Activated CD4-positive, alpha-beta memory T cell treated with anti-CD3 and anti-CD28 coated beads, Interleukin-2, amount 10 ng/mL, durations not matched to agents 7 days and 5 days (primary cell): ENCODE measurements around the gene SASH1. TPM values are rescaled to one million over a fixed set of nuclear protein-coding genes. Genes with fewer than 3 reads are reported as not detected.

Experiments used
- CTCF ChIA-PET: fragments of 350-600 bp; sonication (Branson Sonifier 250); formaldehyde crosslinking; loops from one replicate; lab custom pipeline; 2021; ENCODE audit warnings: antibody characterized with exemption, inconsistent platforms; lab: Charles Lee
- POLR2A ChIA-PET: fragments of 350-600 bp; sonication (Branson Sonifier 250); formaldehyde crosslinking; loops from one replicate; lab custom pipeline; 2021; ENCODE audit warnings: antibody characterized with exemption; lab: Charles Lee
- DNase-seq: peaks from one replicate; pipeline ENCODE4 v3.0.0-alpha.2; 2020
- H3K27ac Mint-ChIP-seq: one replicate; pipeline ENCODE4 v1.8.0; 2021; ENCODE audit warnings: mild to moderate bottlenecking, mixed read lengths
- H3K27me3 Mint-ChIP-seq: one replicate; pipeline ENCODE4 v1.8.0; 2021; ENCODE audit warnings: mixed read lengths
- H3K36me3 Mint-ChIP-seq: one replicate; pipeline ENCODE4 v1.8.0; 2021; ENCODE audit warnings: low read depth, mixed read lengths
- H3K4me1 Mint-ChIP-seq: one replicate; pipeline ENCODE4 v1.8.0; 2021; ENCODE audit warnings: mixed read lengths
- H3K4me3 Mint-ChIP-seq: one replicate; pipeline ENCODE4 v1.8.0; 2021; ENCODE audit warnings: mild to moderate bottlenecking, mixed read lengths
- H3K9me3 Mint-ChIP-seq: one replicate; pipeline ENCODE4 v1.8.0; 2021; ENCODE audit warnings: mixed read lengths
- total RNA-seq, 2 experiments: library from RNA; stranded (reverse); gene quantifications; one replicate each; pipeline ENCODE4 v1.2.3, GENCODE V29; 2021

The SASH1 gene
- total RNA-seq, 2 experiments from 2014 or later, result 0.75 to 0.98 TPM

GRCh38 chr6:148565321-148565926 is 222.8 kb downstream of the SASH1 start:
- Mint-ChIP-seq H3K9me3 (no peaks in the 10 kb centered on the region), H3K36me3 (no peaks in the 10 kb centered on the region)

DNA sequence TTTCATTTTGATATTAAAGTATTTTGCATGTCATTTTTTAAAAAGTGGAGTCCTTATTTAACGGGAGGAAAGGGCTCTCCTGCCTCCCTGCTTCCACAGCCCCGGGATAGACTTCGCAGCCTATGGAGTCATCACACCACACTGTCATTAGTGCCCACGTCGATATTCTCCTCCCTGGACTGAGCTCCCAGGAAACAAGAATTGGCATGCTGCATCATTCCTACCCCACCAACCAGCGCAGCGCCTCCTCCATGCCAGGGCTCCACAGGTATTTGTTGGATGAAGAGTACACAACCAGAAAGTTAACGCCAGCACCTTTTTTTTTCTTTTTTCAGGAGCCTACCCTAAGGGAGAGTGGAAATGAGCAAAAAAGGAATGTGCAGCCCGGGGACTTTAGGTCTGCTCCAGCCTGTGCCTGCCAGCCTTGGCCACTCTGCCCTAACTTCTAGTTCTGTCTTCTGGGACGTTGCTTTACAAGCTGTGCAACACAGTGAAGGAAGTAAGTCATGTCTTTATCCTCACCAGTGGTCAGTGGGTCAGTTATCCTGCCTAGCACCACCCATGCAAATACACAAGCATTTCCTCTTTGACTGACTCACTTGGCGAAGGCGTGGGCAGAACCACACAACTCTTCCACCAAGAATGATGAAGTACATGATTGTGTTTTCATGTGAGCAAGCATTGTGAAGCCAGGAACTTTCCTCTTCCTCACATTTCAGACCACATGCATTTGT is 223.5 kb downstream of the SASH1 start:
- H3K27ac Mint-ChIP-seq, result no peak overlapping the region
- no peak for DNase-seq
- peaks cover 26% of the 10 kb centered on the region for H3K27me3 Mint-ChIP-seq
- H3K4me1 Mint-ChIP-seq, result peaks cover 18% of the 10 kb centered on the region
- no peaks in the 10 kb centered on the region for H3K9me3 Mint-ChIP-seq
- H3K4me3 Mint-ChIP-seq, result no peak overlapping the region
- ChIA-PET CTCF (no interaction called here), POLR2A (no interaction called here)
- no peaks in the 10 kb centered on the region for H3K36me3 Mint-ChIP-seq

More at GRCh38 chr6:148565321-148565926, 222.8 kb downstream of the SASH1 start:
- ChIA-PET POLR2A (no interaction called here), CTCF (no interaction called here)
- H3K27ac Mint-ChIP-seq, result no peak overlapping the region
- H3K27me3 Mint-ChIP-seq, result peaks cover 23% of the 10 kb centered on the region
- no peak for DNase-seq
- H3K4me1 Mint-ChIP-seq, result peaks cover 18% of the 10 kb centered on the region
- no peak overlapping the region for H3K4me3 Mint-ChIP-seq

DNA sequence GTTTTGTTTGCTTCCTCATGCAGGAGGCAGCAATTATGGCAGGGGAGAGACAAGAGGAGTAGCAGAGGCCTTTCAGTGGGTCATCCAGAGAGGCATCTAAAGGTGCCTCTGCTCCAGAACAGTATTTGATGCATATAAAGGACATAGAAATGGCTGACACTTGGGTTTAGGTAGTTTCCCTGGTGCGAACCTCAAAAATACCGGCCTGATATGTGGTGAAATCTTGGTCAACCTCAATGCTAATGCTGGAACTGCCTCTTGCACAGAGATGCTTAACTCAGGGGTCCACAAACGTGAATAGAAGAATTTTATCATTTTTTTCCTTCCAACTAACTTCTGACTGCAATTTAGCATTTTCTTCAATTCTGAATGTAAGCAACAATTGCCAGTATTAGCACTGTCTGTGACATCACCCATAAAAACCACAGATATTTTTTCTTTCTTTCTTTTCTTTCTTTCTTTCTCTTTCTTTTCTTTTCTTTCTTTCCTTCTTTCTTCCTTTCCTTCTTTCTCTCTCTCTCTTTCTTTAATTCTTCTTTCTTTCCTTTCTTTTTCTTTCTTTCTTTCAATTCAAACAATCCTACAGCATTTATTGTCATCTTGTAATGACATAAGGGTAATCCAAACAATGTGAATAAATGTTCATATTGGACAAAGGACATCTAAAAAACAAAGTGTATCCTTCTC is 224.2 kb downstream of the SASH1 start:
- Mint-ChIP-seq H3K27ac (no peak overlapping the region), H3K4me1 (peaks cover 18% of the 10 kb centered on the region), H3K9me3 (no peaks in the 10 kb centered on the region), H3K27me3 (peaks cover 30% of the 10 kb centered on the region), H3K36me3 (no peaks in the 10 kb centered on the region), H3K4me3 (no peak overlapping the region)
- ChIA-PET CTCF (no interaction called here), POLR2A (no interaction called here)
- no peak for DNase-seq

- DNase-seq, result no peak
- Mint-ChIP-seq H3K36me3 (no peaks in the 10 kb centered on the region), H3K4me1 (peaks cover 18% of the 10 kb centered on the region), H3K4me3 (no peak overlapping the region), H3K27ac (no peak overlapping the region), H3K27me3 (peaks cover 16% of the 10 kb centered on the region), H3K9me3 (no peaks in the 10 kb centered on the region)
- ChIA-PET POLR2A (no interaction called here), CTCF (no interaction called here)
These were observed 227.8 kb downstream of the SASH1 start for GRCh38 chr6:148570456-148570855.

GRCh38 chr6:148572676-148573335 is 230.2 kb downstream of the SASH1 start:
- no peak overlapping the region for H3K27ac Mint-ChIP-seq
- H3K36me3 Mint-ChIP-seq, result no peaks in the 10 kb centered on the region
- H3K4me1 Mint-ChIP-seq, result peaks cover 2% of the 10 kb centered on the region
- no peak for DNase-seq
- CTCF ChIA-PET, result interaction anchor here (1.1 kb wide), 1 partner anchor 204 kb away, joined by 3 read pairs; no protein-coding TSS in a partner anchor
- POLR2A ChIA-PET, result no interaction called here
- H3K27me3 Mint-ChIP-seq, result peaks cover 22% of the 10 kb centered on the region
- no peaks in the 10 kb centered on the region for H3K9me3 Mint-ChIP-seq
- no peak overlapping the region for H3K4me3 Mint-ChIP-seq

GRCh38 chr6:148573922-148574321 is 231.3 kb downstream of the SASH1 start:
- H3K4me1 Mint-ChIP-seq, result peaks cover 4% of the 10 kb centered on the region
- ChIA-PET POLR2A (no interaction called here), CTCF (interaction anchor here (1.1 kb wide), 1 partner anchor 203 kb away, joined by 3 read pairs; no protein-coding TSS in a partner anchor)
- DNase-seq, result no peak
- peaks cover 27% of the 10 kb centered on the region for H3K27me3 Mint-ChIP-seq
- no peaks in the 10 kb centered on the region for H3K36me3 Mint-ChIP-seq
- H3K4me3 Mint-ChIP-seq, result no peak overlapping the region
- H3K9me3 Mint-ChIP-seq, result no peaks in the 10 kb centered on the region
- no peak overlapping the region for H3K27ac Mint-ChIP-seq

GRCh38 chr6:148577687-148578488 is 235.2 kb downstream of the SASH1 start:
- ChIA-PET POLR2A (interaction anchor here (0.6 kb wide), 1 partner anchor 854 kb away, joined by 3 read pairs; no protein-coding TSS in a partner anchor), CTCF (interaction anchor here (0.8 to 2.6 kb wide), 23 partner anchors 9 to 939 kb away, joined by 3 to 20 read pairs (median 4); no protein-coding TSS in a partner anchor)
- H3K9me3 Mint-ChIP-seq, result no peaks in the 10 kb centered on the region
- H3K27ac Mint-ChIP-seq, result no peak overlapping the region
- peak; percentile 53 for DNase-seq
- no peak overlapping the region for H3K4me3 Mint-ChIP-seq
- peaks cover 22% of the 10 kb centered on the region for H3K27me3 Mint-ChIP-seq
- H3K36me3 Mint-ChIP-seq, result no peaks in the 10 kb centered on the region
- H3K4me1 Mint-ChIP-seq, result peaks cover 3% of the 10 kb centered on the region

GRCh38 chr6:148578489-148578814 is 235.8 kb downstream of the SASH1 start:
- Mint-ChIP-seq H3K36me3 (no peaks in the 10 kb centered on the region), H3K27me3 (peaks cover 23% of the 10 kb centered on the region), H3K27ac (no peak overlapping the region), H3K9me3 (no peaks in the 10 kb centered on the region), H3K4me1 (peaks cover 3% of the 10 kb centered on the region), H3K4me3 (no peak overlapping the region)
- DNase-seq, result no peak
- ChIA-PET CTCF (interaction anchor here (0.9 to 2.6 kb wide), 17 partner anchors 9 to 939 kb away, joined by 3 to 20 read pairs (median 4); no protein-coding TSS in a partner anchor), POLR2A (no interaction called here)

GRCh38 chr6:148578837-148579565 is 236.4 kb downstream of the SASH1 start:
- peaks cover 29% of the 10 kb centered on the region for H3K27me3 Mint-ChIP-seq

DNA sequence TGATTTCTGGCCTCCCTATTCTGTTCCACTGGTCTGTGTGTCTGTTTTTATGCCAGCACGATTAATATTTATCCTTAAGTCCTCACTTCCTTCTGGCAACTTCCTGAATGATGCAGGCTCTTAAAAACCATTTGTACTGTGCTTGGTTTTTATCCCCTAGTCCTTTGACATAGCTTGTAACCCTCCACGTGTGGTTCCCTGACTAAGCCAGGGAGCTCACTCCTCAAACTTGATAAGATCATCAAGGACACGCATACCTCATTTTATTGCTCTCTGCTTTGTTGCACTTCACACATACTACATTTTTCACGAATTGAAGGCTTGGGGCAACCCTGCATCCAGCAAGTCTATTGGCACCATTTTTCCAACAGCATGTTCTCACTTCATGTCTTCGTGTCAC is 237.8 kb downstream of the SASH1 start:
- no peak overlapping the region for H3K27ac Mint-ChIP-seq
- H3K9me3 Mint-ChIP-seq, result peaks cover 7% of the 10 kb centered on the region
- POLR2A ChIA-PET, result no interaction called here

More at GRCh38 chr6:148578837-148579565, 236.4 kb downstream of the SASH1 start:
- ChIA-PET POLR2A (no interaction called here), CTCF (interaction anchor here (0.9 to 2.6 kb wide), 14 partner anchors 9 to 938 kb away, joined by 3 to 20 read pairs (median 4); no protein-coding TSS in a partner anchor)
- Mint-ChIP-seq H3K4me3 (no peak overlapping the region), H3K27ac (no peak overlapping the region), H3K4me1 (peaks cover 3% of the 10 kb centered on the region), H3K36me3 (no peaks in the 10 kb centered on the region), H3K9me3 (no peaks in the 10 kb centered on the region)
- no peak for DNase-seq

GRCh38 chr6:148583631-148584030 is 241.0 kb downstream of the SASH1 start:
- ChIA-PET CTCF (interaction anchor here (1.4 kb wide), 1 partner anchor 365 kb away, joined by 5 read pairs; no protein-coding TSS in a partner anchor), POLR2A (no interaction called here)
- DNase-seq, result no peak
- Mint-ChIP-seq H3K4me3 (no peak overlapping the region), H3K9me3 (peaks cover 20% of the 10 kb centered on the region), H3K27me3 (peaks cover 38% of the 10 kb centered on the region), H3K4me1 (no peaks in the 10 kb centered on the region), H3K27ac (no peak overlapping the region), H3K36me3 (peaks cover 4% of the 10 kb centered on the region)

More for the DNA sequence above, 237.8 kb downstream of the SASH1 start:
- Mint-ChIP-seq H3K36me3 (no peaks in the 10 kb centered on the region), H3K27me3 (peaks cover 40% of the 10 kb centered on the region), H3K4me3 (no peak overlapping the region), H3K4me1 (peaks cover 3% of the 10 kb centered on the region)
- DNase-seq, result no peak
- CTCF ChIA-PET, result no interaction called here
